T-helper 22 cell (primary cell): ENCODE results near the gene ADGRD1.

Source experiments
- DNase-seq: peaks from one replicate; pipeline ENCODE4 v3.0.0-alpha.2; 2020; ENCODE audit warnings: low read depth

ADGRD1 gene

DNA sequence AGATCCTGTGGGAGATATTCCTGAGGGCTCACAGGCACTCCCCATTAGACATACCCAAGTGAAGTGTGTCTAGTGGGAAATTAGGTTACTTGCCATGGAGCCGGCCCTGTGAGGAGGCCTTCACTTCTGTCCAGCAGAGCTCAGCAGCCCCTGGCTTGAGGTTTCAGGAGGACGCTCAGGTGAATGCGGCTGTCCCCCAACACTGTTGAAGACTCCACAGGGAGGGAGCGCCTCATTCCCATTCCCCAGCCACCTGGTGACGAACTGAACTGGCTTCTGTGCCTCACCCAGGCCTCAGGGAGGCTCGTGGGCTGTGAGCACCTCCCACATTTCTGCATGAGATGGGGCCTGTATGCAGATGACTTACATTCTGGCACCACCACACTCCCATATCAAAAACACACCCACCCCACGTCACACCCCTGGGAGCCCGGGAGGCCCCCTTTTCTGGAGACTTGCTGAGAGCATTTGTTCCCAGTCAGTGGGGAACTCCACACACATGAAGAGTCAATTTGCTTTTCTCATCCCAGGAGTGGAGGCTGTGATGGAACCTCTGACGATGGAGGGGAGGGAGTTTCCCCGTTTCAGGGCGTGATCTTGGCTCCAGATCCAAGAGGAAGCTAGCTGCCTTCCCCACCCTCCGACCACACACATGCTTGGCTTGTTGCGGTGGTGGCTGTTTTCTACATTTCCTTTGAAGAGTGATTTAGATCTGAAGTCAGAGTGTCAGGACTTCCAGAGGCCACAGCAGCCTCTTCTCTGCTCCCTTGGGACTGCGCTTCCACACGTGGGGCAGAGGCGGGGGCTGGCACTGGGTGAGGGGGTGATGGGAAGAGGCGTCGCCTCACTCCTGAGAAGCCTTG, 120.7 kb downstream of the ADGRD1 start:
- DNase-seq: no peak

- no peak for DNase-seq
Measured at GRCh38 chr12:131075194-131075593, 121.5 kb downstream of the ADGRD1 start.

DNA sequence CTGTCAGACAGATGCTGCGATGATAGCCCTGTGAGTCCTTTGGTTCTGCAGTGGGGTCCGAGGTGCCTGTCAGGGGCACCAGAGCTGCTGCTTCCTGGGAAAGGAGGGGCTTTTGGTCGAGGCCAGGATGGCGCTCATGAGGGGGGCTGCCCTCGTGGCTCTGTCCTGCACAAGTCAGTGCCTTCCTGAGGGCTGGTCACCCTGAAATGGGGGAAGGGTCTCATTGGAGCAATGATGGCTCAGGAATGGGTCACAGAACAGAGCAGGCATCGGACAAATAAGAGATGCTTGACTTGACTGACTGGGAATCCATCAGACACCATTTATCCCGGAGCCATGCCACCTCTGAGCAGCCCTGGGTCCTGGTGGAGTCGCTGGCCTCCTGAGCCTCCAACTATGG, 121.9 kb downstream of the ADGRD1 start:
- DNase-seq: no peak

- DNase-seq: no peak
Measured at GRCh38 chr12:131076296-131076695, 122.6 kb downstream of the ADGRD1 start.

- no peak for DNase-seq
Measured at GRCh38 chr12:131076791-131077747, 123.4 kb downstream of the ADGRD1 start.

GRCh38 chr12:131077931-131078391, 124.3 kb downstream of the ADGRD1 start:
- DNase-seq: no peak

GRCh38 chr12:131082290-131083194, 128.8 kb downstream of the ADGRD1 start:
- no peak for DNase-seq

GRCh38 chr12:131084341-131085011, 130.8 kb downstream of the ADGRD1 start:
- DNase-seq: no peak

- DNase-seq: no peak
Measured at GRCh38 chr12:131085125-131085815, 131.6 kb downstream of the ADGRD1 start.

- no peak for DNase-seq
Measured at GRCh38 chr12:131085816-131086591, 132.3 kb downstream of the ADGRD1 start.

- no peak for DNase-seq
Measured at GRCh38 chr12:131087302-131087818, 133.7 kb downstream of the ADGRD1 start.

- DNase-seq: no peak
Measured at GRCh38 chr12:131087991-131088700, 134.4 kb downstream of the ADGRD1 start.

- DNase-seq: no peak
Measured at GRCh38 chr12:131088701-131089530, 135.2 kb downstream of the ADGRD1 start.

DNA sequence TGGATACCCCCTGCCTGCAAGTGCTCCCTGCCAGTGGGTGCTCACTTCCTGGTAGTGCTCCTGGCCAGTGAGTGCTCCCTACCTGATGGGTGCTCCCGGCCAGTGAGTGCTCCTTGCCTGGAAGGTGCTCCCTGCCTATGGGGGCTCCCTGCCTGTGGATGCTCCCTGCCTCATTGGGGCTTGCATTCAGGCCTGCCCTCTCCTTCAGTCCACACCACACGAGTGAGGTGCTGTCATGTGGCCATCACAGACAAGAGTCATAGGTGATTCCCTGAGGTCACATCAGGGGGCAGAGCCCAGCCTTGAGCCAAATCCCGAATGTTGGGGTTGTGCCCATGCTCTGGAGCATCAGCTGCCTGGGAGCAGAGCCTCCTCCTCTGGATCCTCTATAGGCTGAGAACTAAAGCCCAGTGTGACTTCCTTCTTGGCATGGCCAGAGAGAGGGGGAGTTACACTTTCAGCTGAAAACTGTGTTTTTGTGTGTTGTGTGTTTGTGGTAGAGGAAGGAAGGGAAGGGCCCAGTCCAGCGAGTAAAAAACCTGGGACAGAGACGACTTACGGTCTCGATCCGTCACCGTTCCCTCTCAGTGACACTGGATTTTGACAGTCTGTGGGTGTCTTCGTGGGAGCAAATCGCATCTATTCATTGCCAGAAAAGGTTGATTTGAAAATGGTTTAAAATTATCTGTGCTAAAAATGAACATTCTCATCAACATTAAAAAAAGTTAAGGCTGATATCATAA, 136.0 kb downstream of the ADGRD1 start:
- DNase-seq: no peak

DNA sequence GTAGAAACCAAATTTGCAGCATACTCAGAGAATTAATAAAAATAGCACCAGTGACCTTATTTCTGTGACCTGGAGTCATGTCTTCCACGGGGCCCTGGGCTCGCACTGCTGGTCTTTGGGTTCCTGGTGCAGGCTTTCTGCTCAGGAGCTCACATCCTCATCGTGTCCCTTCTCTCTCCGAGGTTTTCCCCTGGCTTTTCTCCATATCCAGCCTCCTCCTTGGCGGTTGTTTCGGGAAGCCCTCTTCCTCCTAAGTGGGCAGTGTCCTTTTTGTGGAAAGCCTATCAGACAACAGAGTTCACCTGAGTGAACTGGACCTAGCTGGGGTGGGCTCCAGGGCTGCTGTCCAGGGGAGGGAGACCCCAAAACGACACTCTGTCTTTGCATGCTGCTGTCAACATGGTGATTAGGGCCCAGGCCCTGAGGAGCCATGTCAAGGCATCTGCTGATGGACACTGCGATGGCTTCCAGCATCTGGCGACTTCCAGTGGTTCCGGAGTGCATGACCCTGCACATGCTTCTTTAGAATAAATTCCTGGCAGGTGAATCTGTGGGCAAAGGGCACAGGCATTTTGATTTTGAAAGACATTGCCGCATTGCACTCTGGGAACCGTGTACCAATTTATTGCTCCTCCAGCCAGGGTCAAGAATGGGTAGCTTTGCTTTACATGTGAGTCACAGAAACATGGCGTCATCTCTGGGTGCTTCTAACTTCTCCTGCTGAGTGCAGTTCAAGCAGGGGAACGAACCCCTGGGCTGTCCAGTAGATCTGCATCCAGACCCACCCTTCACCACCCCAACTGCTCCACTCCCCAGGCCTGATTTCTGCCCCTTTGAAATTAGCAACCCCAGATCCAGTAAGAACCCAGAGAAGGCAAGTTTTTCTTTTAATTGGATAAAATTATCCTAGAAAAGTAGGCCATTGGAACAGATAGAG, 136.8 kb downstream of the ADGRD1 start:
- DNase-seq: no peak

- DNase-seq: no peak
Measured at GRCh38 chr12:131091413-131091975, 137.8 kb downstream of the ADGRD1 start.
